ENCODE measurements around the gene GRIK3.

The GRIK3 gene

GRCh38 chr1:36888811-36889477 lies 145.4 kb downstream of the GRIK3 start:
- CTCF ChIA-PET: no interaction called here
- H3K4me3 ChIP-seq (ENCODE audit: low read depth, low read length): no peak overlapping the region
- POLR2A ChIA-PET: no interaction called here
- no peak for TF ChIP-seq CTCF (IDR thresholded peaks at IDR 0.05; ENCODE audit: insufficient read depth, low read length, missing control alignments)
- DNase-seq (ENCODE audit: low read depth, low spot score): no peak

GRCh38 chr1:36885540-36886357 lies 148.6 kb downstream of the GRIK3 start:
- POLR2A ChIA-PET: no interaction called here
- DNase-seq (ENCODE audit: low read depth, low spot score): no peak
- no peak for TF ChIP-seq CTCF (IDR thresholded peaks at IDR 0.05; ENCODE audit: insufficient read depth, low read length, missing control alignments)
- no peak overlapping the region for H3K4me3 ChIP-seq (ENCODE audit: low read depth, low read length)
- CTCF ChIA-PET: no interaction called here

- no peak for DNase-seq (ENCODE audit: low read depth, low spot score)
- ChIA-PET POLR2A (no interaction called here), CTCF (no interaction called here)
- TF ChIP-seq CTCF (IDR thresholded peaks at IDR 0.05; ENCODE audit: insufficient read depth, low read length, missing control alignments): no peak
- no peak overlapping the region for H3K4me3 ChIP-seq (ENCODE audit: low read depth, low read length)
These were observed 149.5 kb downstream of the GRIK3 start for GRCh38 chr1:36884801-36885200.

- POLR2A ChIA-PET: no interaction called here
- TF ChIP-seq CTCF (IDR thresholded peaks at IDR 0.05; ENCODE audit: insufficient read depth, low read length, missing control alignments): no peak
- no peak for DNase-seq (ENCODE audit: low read depth, low spot score)
- CTCF ChIA-PET: no interaction called here
- no peak overlapping the region for H3K4me3 ChIP-seq (ENCODE audit: low read depth, low read length)
These were observed 150.2 kb downstream of the GRIK3 start for GRCh38 chr1:36884029-36884701.

GRCh38 chr1:36883315-36883949 lies 150.9 kb downstream of the GRIK3 start:
- CTCF ChIA-PET: no interaction called here
- no peak overlapping the region for H3K4me3 ChIP-seq (ENCODE audit: low read depth, low read length)
- POLR2A ChIA-PET: no interaction called here
- DNase-seq (ENCODE audit: low read depth, low spot score): no peak
- no peak for TF ChIP-seq CTCF (IDR thresholded peaks at IDR 0.05; ENCODE audit: insufficient read depth, low read length, missing control alignments)
